ENCODE data around the gene VSIG10L2.

- TF ChIP-seq SUZ12 (IDR thresholded peaks at IDR 0.05) (no peak), SP1 (IDR thresholded peaks at IDR 0.05) (no peak)
These were observed 1.0 kb downstream of the VSIG10L2 start for GRCh38 chr11:125946712-125947418.
